Forelimb muscle (tissue), 1 donor: ENCODE measurements around the gene DCLRE1B. TPM values are rescaled to one million over a fixed set of nuclear protein-coding genes. Genes with fewer than 3 reads are reported as not detected.

Experiments used
- DNase-seq: peaks from one replicate; pipeline ENCODE4 v3.0.0-alpha.2; 2013; ENCODE audit warnings: low read depth
- polyA plus RNA-seq: library from polyadenylated mRNA; unstranded; fragments of 120-200 nt; gene quantifications from one replicate; pipeline ENCODE4 v1.2.1, GENCODE V29; 2013; ENCODE audit not compliant: insufficient read length

DCLRE1B gene
- polyA plus RNA-seq, 1 donor = 5.6 TPM

- no peak for DNase-seq
Observed at GRCh38 chr1:113887402-113888175, 17.5 kb upstream of the DCLRE1B start, which contains the start of gene BCL2L15. BCL2L15 (minus strand) TSS chr1:113887581; CDS start chr1:113887375, 206 bp downstream.

DNA sequence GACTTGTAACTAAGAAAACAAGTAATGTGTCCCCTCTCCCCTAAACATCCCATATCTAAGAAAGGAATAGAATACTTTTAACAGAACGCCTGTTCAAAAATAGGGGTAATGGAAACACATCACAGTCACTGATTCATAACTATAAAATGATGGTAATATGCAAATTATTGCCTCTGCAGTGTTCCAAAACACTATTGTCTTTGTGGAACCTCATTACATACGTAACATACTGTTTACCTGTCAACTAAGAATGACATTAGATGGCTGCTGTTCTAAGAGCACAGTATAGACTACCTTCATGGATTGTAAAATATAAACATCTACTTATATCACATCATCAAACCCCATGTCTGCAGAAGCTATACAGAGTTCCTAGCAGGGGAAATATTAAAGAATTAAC is 14.3 kb upstream of the DCLRE1B start:
- DNase-seq = no peak

DNA sequence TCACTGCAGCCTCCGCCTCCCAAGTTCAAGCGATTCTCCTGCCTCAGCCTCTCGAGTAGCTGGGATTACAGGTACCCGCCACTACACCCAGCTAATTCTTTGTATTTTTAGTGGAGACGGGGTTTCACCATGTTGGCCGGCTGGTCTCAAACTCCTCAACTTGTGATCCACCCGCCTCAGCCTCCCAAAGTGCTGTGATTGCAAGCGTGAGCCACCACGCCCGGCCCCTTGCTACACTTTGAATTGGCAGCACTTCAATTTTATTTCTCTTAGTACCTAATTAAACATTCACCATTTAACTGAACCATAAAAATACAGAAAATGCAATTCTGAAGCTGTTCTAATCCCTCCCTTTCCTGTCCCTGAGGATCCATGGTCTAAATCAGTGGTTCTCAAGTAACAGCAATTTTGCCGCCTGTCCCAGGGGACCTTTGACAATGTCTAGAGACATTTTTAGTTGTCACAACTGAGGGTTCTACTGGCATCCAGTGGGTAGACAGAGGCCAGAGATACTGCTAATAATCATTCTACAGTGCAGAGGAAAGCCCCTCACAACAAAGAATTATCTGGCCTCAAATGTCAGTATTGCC is 13.4 kb upstream of the DCLRE1B start:
- DNase-seq = no peak

DNA sequence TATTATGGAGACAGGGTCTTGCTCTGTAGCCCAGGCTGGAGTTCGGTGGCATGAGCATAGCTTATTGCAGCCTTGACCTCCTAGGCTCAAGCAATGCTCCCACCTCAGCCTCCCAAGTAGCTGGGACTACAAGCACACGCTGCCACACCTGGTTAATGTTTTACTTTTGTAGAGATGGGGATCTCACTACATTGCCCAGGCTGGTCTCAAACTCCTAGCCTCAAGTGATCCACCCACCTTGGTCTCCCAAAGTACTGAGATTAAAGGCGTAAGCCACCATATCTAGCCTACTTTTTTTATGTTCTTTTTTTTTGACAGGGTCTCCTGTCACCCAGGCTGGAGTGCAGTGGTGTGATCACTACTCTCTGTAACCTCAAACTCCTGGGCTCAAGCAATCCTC is 11.9 kb upstream of the DCLRE1B start:
- no peak for DNase-seq

DNA sequence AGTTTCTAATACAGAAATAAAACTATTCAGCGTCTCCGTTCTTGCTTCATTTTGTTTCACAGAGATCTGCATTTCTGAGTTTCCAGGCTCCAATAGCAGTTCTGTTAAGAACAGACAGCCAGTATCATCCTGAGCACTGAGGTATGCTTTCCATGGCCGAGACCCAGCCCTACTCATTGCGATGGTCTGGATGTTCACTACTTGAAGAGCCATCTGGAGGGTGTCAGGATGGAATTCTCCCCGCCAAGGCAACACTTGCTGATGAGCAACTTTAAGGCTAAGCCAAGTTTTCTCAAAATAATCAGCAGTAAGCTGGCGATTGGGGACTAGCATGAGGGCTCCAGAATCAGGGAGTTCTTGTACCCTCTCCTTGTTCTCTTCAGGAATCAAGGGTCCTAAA is 10.0 kb upstream of the DCLRE1B start:
- DNase-seq = no peak

DNA sequence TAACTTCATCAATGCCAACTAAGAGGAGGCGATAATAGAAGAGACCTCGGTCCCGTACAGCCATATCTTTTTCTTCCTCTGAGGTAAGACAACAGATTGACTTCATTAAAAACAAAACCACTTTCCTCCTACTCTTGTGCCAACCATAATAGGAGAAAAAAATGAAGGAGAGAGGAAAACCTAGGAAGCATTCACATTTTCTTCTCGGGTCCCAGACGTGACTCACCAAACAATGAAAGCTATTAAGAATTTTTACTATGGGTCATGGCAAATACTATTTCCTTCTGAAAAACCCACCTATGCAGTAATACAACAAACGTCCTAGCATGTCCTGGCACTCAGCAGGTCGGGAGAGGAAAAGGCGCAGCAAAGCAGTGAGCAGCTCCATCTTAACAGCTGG is 9.2 kb upstream of the DCLRE1B start:
- DNase-seq = no peak

DNA sequence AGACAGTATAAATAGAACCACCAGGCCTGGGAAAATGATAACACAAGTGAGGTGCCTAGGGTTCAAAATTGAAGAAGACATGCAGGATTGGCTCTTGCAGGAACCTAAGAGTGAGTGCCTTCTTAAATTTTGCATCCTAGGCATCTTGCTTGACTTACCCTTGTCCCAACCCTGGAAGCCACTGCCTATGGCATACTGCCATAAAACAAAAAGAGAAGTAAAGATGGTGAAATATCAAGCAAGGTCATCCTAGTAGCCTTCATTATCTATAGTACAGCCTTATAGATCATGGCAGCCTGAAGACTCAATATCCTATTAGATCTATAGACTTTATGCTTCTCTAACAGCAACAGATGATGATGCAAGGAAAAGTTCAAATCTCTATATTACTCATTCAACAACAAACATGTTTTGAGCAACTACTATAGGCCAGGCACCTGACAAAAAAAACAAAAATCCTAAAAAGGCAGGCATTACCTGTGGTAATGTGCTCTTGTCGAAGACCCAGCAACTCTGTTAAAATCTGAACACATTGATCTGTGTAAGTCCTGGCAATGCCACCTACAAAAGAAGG is 6.8 kb upstream of the DCLRE1B start:
- no peak for DNase-seq

- no peak for DNase-seq
Observed at GRCh38 chr1:113899111-113899510, 6.0 kb upstream of the DCLRE1B start.

DNA sequence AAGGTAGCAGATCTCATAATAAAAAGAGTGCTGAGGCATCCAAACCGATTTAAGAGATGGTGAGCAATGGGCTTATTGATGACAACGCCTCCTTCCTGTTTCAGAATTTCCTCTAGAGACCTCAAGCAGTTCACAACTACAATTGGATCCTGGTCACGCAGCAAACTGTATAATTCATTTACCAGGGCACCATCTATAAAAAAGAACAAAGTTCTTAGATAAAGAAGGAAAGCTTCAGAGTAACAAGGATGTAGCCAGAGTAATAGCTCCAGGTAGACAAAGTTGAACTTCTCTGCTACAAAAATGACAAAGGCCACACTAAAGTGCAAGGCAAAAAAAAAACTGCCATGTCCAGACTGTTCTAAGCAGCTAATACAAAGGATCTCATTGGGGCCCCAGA is 3.9 kb upstream of the DCLRE1B start:
- no peak for DNase-seq

- DNase-seq = no peak
Observed at GRCh38 chr1:113903501-113904292, 1.4 kb upstream of the DCLRE1B start.

DNA sequence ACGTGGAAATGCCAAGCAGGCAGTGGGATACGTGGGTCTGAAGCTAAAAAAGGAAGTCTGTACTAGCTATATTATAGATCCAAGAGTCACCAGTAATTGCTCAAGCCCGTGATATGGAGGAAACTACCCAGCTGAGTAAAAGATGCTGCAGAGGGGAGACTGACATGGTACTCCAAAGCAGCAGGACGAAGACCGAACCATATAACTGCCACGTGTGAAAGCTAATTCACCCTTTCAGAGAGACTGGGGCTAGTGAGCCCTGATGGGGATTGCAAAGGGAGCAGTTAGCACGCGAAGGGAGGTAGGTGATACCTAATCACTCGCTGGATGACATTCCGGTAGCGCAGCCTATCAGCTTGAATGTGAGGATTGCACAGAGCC is 843 bp upstream of the DCLRE1B start:
- DNase-seq = no peak

DNA sequence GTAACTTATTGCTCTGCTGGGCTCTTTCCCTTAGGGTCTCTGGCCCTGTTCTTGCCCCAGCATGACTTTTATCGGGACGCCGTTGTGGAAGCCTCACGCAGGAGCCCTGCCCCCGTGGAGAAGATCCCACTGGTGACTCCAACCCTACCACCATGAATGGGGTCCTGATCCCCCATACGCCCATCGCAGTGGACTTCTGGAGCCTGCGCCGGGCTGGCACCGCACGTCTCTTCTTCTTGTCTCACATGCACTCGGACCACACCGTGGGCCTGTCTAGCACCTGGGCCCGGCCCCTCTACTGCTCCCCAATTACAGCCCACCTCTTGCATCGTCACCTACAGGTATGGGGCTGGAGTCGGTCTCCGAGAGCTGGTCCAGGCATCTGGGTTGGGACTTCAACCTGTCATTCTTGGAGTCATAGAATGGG is 322 bp downstream of the DCLRE1B start:
- no peak for DNase-seq

GRCh38 chr1:113912594-113913311 is 7.6 kb downstream of the DCLRE1B start:
- no peak for DNase-seq

DNA sequence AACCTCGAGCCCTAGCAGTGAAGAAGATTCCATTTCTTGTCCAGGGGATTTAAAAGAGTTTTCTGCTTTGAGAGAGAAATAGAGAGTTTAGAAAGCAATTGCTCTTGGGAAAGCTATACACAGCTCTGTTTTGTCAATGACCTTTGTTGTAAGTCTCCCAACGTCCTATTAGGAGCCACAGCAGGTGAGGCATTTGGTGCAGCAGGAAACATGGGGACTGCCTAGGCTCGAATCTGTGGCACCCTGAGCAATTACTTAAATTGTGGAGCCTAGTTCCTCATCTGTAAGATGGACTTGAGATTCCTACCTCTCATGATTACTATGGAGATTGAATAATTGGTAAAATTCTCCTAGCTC is 8.2 kb downstream of the DCLRE1B start:
- DNase-seq = no peak

- DNase-seq = no peak
Observed at GRCh38 chr1:113913887-113914664, 8.9 kb downstream of the DCLRE1B start.

DNA sequence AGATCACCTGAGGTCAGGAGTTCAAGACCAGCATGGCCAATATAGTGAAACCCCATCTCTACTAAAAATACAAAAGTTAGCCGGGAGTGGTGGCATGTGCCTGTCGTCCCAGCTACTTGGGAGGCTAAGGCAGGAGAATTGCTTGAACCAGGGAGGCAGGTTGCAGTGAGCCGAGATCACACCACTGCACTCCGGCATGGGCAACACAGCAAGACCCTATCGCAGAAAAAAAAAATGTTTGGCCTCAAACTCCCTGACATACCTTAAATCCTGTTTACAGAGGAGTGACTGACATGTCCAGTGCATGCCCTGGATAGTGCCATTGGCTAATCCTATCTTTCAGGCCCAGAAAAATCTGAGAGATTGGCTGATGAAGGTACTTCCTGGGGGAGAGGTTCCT is 11.8 kb downstream of the DCLRE1B start:
- DNase-seq = no peak

- DNase-seq = no peak
Observed at GRCh38 chr1:113917400-113918082, 12.4 kb downstream of the DCLRE1B start.

DNA sequence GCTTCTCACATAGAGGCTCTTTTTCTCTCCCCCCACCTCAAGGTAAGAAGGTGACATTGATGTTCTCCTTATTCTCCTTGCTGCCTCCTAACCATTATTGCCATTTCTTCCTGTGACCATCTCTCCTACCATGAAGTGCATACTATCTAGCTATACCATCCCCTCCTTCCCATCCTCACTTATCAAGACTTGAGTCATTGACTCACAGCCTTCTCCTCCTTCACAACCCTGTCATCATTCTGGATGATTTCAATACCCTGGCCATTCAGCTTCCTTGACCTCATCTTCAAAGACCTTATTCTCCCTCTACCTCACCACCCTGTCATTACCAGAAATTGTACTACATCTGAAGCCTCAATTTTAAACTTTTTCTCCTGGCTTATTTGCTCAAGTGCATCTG is 13.1 kb downstream of the DCLRE1B start:
- no peak for DNase-seq

- no peak for DNase-seq
Observed at GRCh38 chr1:113922957-113923356, 17.8 kb downstream of the DCLRE1B start.

- DNase-seq = no peak
Observed at GRCh38 chr1:113924473-113924872, 19.3 kb downstream of the DCLRE1B start.
